ENCODE results near the gene ELOVL5. TPM values are rescaled to one million over a fixed set of nuclear protein-coding genes. Genes with fewer than 3 reads are reported as not detected.
"Not testable (repeated sequence)": the region's sequence is repeated elsewhere in the genome, so short reads cannot be mapped to it uniquely, and the experiment has no call there.

ELOVL5 gene
- polyA plus RNA-seq, 5 donors = 58.0 to 70.0 (median 62.3) TPM

DNA sequence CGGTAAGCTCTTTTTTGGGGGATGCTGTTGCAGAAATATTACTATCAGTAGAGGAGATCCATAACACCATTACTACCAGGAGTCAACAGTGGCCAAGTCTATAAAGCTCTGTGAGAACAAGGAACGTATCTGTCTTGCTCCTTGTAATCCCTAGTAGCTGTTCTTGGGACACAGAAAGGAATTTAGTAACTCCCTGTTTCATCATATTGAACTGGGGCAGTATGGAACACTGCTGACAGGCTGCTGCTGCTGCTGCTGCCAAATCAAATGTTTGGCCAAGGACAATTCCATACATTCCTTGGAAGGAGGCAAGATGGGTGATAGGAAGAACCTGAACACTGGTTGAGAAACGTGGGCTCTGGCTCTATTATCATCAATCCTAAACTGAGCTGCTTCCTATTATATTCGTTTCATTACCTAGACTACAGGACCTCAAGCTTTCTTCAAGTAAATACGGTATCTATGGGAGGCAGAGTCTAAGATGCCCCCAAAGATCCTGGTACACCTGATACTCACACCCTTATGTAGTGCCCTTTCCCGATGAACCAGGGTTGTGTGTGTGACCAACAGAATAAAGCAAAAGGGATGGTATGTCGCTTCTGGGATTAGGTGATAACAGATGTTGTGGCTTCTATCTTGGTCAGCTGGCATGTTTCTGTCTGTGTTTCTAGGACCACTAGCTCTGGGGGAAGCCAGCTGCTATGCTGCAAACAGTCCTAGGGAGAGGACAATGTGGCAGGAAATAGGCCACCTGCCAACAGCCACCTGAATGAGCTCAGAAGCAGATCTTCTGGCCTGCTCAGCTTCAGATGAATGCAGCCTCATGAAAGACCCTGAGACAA lies 39.5 kb downstream of the ELOVL5 start:
- DNase-seq = no peak

DNA sequence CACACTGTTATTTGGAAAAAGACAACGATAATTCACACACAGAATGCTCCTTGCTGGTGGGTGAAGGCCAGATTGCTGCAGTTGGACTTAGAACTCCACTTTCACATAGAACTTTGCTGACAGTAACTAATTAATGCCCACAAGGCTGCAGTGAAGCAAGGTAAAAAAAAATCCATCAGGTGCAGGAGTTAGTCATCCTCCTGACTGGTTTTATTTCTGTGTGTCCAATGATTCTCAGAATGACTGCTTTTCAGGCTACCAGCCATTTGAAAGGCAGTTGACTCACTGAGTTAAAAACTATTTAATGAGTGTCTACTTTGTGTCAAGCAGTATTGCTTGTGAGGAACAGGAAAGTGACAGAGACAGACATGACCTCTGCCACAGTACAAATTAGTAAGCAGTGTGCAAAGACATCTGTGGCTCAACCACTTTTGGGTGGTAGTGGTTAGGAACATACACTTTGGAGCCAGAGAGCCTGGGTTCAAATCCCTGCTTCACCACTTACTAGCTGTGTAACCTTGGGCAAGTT lies 41.9 kb downstream of the ELOVL5 start:
- DNase-seq = no peak

DNA sequence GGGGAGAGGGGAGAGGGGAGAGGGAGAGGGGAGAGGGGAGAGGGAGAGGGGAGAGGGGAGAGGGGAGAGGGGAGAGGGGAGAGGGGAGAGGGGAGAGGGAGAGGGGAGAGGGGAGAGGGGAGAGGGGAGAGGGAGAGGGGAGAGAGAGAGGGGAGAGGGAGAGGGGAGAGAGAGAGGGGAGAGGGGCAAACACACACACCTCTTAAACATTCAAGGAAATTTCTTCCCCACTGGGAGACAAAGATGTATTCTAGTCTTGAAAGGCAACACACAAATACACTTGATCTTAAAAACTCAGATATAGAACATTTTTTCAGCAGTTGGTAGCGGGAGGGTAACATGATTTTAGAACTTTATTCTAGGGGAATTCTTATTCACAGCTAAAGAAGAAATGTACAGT lies 42.5 kb downstream of the ELOVL5 start:
- DNase-seq = not testable (repeated sequence)

DNA sequence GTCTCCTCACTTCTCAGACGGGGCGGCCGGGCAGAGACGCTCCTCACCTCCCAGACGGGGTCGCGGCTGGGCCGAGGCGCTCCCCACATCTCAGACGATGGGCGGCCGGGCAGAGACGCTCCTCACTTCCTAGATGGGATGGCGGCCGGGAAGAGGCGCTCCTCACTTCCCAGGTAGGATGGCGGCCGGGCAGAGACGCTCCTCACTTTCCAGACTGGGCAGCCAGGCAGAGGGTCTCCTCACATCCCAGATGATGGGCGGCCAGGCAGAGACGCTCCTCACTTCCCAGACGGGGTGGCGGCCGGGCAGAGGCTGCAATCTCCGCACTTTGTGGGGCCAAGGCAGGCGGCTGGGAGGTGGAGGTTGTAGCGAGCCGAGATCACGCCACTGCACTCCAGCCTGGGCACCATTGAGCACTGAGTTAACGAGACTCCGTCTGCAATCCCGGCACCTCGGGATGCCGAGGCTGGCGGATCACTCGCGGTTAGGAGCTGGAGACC lies 43.2 kb downstream of the ELOVL5 start:
- not testable (repeated sequence) for DNase-seq

DNA sequence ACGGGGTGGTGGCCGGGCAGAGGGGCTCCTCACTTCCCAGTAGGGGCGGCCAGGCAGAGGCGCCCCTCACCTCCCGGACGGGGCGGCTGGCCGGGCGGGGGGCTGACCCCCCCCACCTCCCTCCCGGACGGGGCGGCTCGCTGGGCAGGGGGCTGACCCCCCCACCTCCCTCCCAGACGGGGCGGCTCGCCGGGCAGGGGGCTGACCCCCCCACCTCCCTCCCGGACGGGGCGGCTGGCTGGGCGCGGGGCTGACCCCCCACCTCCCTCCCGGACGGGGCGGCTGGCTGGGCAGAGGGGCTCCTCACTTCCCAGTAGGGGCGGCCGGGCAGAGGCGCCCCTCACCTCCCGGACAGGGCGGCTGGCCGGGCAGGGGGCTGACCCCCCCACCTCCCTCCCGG lies 43.8 kb downstream of the ELOVL5 start:
- not testable (repeated sequence) for DNase-seq

DNA sequence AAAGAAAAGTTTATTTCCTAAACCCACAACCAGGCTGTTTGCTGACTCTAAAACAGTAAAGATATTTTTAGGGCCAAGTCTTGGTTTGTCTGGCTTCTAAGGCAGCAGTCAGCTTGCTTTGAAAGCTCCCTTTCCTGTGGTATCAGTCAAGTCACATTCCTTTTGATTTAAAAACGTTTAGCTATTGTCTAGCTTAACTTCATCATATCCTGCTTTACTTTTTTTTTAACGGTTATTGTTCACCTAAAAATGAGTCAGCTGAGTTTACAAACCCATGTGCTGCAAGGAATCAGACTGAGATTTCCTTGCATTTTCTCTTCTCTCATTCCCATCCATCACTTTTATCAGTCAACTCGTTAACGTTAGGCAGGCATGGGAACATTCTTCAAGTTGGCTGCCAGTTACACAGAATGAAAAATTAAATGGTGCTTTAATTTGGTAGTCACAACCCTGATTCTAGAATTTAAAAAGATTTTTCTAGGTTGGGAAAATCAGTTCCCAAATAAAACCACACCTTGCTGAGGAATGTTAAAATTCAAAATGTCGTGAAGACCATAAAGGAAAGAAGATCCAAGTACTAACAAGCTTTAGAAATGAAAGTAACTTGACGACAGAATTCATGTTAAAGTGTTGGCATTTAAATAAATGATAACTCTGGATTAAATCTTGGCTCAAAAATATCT lies 45.9 kb downstream of the ELOVL5 start:
- DNase-seq = no peak

DNA sequence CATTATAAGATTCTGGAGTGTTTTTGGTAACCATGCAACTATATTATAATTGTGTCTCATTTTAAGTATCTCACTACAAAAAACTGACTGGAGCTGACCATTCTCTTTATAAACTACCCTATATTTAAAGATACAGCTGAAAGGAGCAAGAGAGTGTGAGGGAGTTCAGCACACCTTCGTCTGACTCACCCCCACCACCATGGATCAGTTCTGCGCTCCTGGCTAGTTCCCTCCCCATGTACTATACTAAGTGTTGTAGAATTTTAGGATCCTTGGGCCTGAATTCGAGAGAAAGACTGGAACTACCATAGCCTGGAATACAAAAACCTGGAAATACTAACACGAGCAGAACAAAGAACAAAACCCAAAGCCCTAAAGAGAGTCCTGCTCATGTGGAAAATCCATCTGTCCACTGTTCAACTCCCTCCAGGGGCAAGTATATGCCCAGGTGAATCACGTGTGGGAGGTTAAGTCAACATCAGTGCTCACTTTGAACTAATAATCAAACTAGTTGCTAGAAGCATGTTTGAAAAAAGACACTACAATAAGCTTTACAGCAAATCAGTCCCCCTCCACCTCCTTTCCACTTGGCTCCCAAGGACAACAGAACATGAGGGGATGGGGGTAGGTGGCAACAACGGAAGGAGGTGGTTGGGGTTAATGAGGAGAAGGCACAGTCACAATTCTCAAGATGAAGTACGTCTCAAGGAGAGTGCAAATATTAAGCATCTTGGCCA lies 46.8 kb downstream of the ELOVL5 start:
- no peak for DNase-seq

DNA sequence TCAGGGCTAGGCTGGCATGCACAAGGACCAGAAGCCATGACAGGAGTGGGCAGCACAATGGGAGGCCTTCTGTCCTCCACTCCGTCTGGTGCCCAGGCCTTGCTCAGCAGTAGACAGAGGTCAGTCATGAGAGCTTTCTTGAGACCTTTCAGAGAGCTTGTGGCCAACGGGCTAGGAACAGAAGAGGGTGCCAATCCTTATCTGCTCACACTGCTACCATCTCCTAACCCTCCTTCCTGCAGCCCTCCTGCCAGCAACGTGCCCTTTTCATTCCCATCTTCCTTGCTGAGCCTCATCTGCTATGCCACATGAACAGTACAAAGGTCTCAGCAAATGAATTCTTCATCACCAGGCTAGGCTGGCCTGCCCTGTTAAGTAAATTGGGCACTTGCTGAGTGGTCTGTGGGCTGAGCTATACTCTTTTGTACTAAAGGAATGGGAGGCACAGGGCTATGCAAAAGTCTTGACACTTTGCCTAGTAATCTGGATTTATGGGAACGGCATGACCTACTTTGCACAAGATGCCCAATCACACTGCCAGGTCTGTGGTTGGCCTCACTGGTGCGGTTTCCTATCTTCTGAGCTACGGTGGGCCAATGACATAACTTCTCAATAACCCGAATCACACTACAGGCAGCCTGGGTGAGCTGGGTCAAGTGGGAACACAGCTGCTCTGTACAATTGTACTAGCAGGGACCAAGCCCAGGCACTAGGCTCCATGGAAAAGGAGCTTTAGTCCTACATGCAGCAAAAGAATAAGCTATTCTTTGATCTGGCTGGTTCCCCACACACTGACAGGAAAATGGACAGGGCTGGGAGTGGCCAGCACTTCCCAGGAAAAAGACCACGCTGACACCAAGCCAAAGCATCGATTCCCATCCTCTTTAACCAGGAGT lies 47.8 kb downstream of the ELOVL5 start:
- DNase-seq = no peak

DNA sequence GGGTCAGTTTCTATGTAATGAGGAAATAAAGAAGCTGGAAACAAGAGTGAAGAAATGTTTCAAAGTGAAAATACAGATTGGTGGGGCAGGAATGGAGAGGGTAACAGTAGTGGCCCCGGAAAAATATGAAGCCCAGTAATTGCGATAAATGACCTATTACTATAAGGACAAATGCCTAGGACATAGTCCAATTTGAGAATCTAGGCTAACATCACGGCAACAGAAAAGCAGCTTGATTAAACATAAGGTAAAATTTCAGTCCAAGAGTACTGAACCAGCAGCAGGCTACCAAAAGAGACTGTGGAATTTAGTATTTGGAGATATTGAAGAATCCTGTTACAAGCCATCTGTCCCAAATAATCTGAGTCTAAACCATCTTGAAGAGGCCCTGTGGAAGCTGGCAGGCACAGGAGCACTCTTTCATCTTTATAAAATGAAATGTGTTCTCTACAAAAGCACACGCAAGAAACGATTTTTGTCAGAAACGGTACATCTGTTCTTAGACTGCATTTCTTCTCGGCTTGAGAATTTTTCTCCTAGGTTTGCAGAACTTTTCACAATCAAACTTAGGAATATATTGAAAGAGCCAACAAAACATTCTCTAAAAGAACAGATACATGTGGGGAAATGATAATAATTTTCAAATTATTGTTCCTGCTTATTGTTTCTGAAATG lies 49.3 kb downstream of the ELOVL5 start:
- DNase-seq = no peak

DNA sequence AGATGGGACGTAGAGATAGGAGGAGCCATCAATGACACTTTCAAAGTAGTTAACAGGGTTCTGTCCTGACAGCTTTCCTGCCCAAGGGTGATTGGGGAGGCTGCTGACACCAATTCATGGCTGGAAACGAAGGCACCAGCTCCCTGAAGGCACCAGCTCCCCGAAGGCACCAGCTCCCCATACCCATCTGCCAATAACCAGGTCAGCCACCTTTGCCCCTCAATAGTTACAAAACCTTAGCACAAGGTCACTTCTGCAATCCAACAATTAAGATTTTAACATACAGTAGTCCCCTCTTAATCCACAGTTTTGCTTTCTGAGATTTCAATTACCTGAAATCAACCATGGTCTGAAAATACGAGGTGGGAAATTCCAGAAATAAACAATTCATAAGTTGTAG lies 51.7 kb downstream of the ELOVL5 start:
- DNase-seq = no peak

DNA sequence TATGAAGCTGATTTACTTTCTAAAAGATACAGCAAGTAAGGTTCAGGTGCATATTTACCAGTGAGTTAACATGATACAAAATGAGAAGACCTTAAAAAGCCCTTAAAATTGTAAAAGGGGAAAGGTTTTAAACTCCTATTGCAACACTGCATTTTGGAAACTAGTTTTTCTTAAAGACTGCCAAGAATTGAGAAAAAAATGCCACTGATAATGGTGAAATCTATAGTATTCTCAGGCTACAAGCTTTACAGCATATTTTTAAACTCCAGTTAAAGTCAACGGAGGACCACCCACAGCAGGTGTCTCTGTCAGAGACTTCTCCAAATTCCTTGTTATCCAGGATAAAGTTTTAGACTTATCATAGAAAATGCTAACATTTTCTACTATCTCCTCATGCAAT lies 53.6 kb downstream of the ELOVL5 start:
- no peak for DNase-seq

DNA sequence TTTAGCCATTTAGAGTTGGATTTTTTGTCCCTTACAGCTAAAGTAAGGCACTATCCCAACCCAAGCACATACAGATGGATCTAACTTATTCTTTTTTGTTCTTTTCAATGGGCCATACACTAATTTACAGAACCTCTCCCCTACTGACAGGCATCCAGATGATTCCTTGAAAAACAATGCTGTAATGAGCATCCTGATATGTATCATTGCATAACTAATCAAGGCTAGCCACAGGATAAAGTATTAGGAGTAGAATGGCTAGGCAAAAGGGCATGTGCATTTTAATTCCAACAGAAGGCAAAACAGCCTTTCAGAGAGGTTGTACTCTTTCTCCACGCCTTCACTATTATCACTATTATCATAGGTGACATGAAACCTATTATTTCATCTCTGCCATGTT lies 54.1 kb downstream of the ELOVL5 start:
- DNase-seq = no peak

DNA sequence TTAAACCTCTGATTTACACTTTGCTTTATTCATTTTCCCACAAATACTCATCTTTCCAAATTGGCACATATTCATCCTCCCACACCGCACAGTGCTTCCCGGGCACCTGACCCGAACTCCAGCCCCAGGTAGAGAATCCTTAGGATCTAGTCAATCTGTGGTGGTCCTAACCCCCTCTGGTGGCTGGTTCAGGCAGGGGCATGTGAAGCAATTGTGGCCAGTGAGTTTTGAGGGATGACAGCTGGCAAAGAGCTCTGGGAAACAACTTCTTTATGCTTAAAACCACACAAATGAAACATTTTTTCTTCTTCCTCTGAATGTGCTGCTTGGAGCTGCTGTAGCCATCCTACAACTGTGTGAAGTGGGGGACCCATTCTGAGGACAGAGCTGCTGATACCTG lies 54.7 kb downstream of the ELOVL5 start:
- DNase-seq = no peak

DNA sequence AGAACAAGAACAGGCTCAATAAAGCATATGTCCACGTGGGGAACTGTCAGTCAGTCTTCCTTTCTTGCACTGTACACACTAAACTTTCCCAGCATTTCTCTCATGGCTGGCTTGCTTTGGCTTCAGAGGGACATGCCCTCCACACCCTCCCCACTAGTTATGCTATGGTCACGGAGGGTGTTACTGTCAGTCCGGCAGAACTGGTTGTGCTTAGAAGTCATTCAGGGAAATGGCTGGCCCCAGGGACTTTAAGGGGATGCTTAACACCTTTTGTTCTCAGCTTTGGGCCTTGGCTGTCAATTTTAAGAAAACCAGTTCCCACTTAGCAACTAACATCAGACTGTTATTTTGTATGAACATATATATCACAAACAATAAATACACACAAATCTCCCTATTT lies 55.1 kb downstream of the ELOVL5 start:
- no peak for DNase-seq

DNA sequence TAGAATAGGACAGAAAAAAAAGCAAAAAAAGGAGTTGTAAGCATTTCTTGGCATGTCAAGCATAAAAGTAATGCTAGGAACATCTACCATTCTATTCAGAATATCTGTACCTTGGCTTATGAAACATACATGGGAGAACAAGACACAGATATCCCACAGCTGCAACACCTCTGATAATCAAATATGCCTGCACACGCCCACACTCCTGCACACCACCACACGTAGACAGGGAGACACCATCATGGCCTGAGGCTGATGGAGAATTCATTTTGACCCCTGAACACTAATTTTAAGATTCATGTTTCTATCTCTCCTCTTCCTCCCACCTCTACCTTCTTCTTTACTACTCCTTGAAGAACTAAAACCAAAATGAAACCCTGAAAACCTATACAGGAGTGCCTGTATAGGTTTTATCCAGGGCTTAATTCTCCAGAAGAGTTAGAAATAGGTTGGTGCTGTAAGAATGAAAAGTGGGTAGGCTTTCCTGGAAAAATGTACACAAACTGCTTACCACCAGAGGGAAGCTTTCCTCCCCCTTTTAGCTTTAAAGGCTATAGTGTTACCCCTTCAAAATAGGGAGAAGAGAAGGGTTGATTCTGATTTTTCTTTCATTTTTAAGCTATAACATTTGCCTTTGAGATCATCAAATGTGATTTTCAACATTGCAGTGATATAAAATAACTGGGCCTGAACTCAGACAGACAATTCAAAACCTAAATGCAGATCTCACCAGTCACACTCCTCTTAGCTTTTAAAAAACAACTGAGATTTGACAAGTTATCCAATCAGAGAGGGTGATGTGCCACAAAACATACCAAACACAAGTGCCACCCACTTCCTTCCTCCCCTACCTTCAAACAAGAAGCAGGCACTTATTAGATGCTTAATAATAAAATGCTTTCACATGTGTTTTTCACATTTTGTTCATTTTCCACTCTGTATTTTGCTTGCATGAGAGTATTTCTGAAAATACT lies 57.9 kb downstream of the ELOVL5 start:
- no peak for DNase-seq

DNA sequence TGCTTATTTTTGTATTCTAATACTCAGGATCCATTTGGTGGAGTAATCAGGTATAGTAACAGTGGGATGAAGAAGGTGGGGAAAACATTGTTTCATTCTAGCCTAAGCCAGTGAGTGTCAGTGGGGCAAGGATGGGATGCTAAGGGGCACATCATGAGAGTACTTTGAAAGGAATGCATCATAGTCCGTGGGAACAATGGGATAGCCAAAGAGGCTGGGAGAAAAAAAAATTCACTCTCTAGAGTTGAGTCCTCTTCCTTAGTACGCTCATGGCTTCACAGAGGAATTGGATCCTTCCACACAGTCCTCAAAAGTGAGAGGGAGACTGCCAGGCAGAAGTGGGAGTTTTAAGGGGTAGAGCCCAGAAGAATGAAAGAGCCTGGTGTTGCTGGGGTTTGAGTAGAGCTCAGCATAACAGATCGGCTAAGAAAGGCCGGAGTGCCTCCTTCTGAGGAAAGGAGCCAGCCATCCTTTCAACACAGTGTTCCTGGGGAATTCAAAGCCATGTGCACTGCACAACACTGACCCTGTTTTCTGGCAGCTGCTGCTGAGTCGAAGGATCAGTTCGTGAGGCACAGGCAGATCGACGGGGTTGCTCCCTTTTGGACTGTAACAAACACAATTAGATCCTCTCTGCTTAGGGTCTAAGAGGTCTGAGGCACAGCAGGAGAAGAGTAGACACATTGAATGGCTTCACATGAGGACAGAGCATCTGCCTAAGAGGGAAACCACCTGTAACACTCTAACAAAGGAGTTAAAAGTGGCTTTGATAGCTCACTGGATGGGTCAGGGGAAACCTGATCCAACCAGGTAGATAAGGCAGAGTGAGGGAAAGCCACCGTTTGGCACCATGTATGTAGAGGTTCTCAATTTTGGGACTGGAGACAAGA lies 61.2 kb downstream of the ELOVL5 start:
- DNase-seq = no peak

DNA sequence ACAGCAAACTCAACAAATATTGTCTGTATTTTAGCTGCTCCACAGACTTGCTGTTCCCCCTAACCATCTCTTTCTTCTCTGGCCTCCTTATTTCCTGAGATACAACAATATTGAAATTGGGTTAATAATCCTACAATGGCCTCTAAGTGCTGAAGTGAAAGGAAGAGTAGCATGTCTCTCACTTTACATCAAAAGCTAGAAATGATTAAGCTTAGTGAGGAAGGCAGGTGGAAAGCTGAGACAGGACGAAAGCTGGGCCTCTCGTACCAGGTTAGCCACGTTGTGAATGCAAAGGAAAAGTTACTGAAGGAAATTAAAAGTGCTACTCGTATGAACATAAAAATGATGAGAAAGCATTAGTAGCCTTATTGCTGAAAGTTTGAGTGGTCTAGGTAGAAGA lies 63.8 kb downstream of the ELOVL5 start:
- no peak for DNase-seq

DNA sequence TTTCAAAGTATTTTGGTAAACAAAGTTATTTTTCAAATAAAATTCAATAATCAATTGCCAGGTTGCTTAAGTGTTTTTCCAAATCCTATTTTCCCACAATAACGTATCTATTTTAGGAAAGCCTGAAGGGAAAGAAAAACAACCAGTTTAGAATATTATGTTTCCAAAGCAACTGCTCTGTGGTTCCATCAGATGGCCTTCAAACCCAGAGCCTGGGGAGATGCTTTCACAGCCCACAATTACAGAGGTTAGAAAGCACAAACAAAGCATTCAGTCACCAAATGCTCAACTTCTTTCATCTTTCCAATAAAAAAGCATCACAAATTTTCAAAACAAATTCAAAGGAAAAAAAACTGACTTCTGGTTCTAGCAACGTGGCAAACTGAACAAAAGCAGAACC lies 66.0 kb downstream of the ELOVL5 start:
- no peak for DNase-seq

Data from right lung (tissue), 5 donors.